ENCODE measurements around the gene RAPGEF5.

RAPGEF5 gene

DNA sequence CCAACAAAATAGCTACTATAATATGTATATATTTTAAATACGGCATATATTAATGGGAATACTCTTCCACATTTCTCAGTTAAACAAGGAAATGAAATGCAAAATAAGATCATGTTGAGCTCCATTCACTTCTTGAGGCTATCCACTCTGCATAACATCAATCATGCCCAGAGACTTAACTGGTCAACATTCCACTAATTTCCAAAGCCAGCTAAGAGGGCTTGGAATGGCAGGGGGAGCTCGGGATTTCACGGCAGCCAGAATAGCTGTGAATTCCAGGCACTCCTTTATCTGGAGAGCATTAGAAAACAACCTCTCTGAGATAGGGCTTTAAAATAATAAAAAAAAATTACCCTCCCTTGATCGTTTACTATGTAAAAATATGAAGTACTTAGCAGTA is 216.4 kb downstream of the RAPGEF5 start:
- no peak for DNase-seq

GRCh38 chr7:22138886-22139285 is 218.1 kb downstream of the RAPGEF5 start:
- DNase-seq = no peak

GRCh38 chr7:22138106-22138505 is 218.8 kb downstream of the RAPGEF5 start:
- DNase-seq = no peak

- no peak for DNase-seq
These were observed 219.5 kb downstream of the RAPGEF5 start for GRCh38 chr7:22137466-22137865.

DNA sequence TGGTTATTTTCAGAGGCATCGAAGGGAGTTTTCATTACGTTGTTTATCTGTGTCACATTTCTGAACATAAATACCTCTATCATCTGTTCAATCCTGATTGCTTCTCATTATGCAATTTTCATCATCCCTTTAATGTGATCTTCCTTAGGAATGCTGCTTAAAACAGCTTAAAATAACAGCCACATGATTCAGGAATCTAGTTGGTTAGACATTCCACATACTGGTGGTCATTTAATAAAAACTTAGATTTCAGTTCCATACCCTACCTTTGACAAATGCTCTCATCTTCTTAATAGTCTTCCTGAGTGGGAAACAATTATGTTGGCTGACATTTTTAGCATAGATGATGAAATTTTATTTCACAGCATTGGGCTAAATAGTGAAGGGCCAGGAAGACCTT is 219.9 kb downstream of the RAPGEF5 start:
- DNase-seq = no peak

GRCh38 chr7:22129819-22130580 is 227.0 kb downstream of the RAPGEF5 start:
- no peak for DNase-seq

DNA sequence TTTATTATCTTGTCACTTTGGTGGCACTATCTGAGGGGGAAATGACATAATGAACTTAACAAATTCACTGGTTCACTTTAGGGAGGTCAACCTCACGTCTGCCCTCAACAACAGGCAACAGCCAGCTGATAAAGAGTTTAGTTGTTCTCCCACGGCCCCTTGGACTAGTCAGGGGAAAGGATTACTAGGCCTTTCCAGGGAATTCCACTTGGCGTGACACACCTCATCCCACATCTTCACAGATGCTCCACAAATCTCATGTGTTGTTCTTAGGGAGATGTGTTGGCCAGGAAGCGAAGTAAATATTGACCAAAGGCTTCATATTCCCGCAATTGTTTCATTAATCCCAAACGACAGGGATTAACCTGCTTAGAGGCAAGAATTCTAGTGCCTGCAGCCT is 227.8 kb downstream of the RAPGEF5 start:
- no peak for DNase-seq

- no peak for DNase-seq
These were observed 228.4 kb downstream of the RAPGEF5 start for GRCh38 chr7:22128528-22128920.

GRCh38 chr7:22127835-22128527 is 229.0 kb downstream of the RAPGEF5 start:
- no peak for DNase-seq

GRCh38 chr7:22125436-22125835 is 231.5 kb downstream of the RAPGEF5 start:
- DNase-seq = no peak

- DNase-seq = no peak
These were observed 232.0 kb downstream of the RAPGEF5 start for GRCh38 chr7:22124941-22125340.

GRCh38 chr7:22123139-22123538 is 233.8 kb downstream of the RAPGEF5 start:
- peak; percentile 14 for DNase-seq

GRCh38 chr7:22121702-22122474 is 235.1 kb downstream of the RAPGEF5 start:
- DNase-seq = peak; percentile 72

- no peak for DNase-seq
These were observed 236.4 kb downstream of the RAPGEF5 start for GRCh38 chr7:22120391-22121053.

GRCh38 chr7:22117222-22117621 is 239.7 kb downstream of the RAPGEF5 start:
- no peak for DNase-seq

GRCh38 chr7:22116451-22117030 is 240.4 kb downstream of the RAPGEF5 start:
- DNase-seq = no peak

- no peak for DNase-seq
These were observed 241.3 kb downstream of the RAPGEF5 start for GRCh38 chr7:22115689-22116088.

- no peak for DNase-seq
These were observed 242.4 kb downstream of the RAPGEF5 start for GRCh38 chr7:22114440-22114981.

DNA sequence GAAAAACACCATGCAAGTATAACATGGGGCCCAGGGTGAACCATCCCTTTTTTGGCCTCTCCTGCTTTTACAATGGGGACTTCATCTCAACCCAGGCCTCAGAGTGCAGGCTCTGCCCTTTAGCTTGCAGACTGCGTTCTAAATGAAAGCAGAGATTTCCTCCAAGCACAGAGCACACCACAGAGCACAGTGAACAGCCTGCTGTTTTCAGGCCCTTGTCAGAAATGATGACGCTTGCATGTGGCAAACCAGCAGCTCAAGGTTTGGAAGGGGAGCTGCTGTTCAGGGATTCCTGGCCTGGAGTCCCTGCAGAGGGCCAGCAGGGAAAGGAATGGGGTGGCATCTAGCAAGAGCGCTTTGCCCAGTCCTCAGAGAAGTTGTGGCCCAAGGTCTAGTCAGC is 243.9 kb downstream of the RAPGEF5 start:
- DNase-seq = no peak

- DNase-seq = no peak
These were observed 245.3 kb downstream of the RAPGEF5 start for GRCh38 chr7:22111661-22112060.

DNA sequence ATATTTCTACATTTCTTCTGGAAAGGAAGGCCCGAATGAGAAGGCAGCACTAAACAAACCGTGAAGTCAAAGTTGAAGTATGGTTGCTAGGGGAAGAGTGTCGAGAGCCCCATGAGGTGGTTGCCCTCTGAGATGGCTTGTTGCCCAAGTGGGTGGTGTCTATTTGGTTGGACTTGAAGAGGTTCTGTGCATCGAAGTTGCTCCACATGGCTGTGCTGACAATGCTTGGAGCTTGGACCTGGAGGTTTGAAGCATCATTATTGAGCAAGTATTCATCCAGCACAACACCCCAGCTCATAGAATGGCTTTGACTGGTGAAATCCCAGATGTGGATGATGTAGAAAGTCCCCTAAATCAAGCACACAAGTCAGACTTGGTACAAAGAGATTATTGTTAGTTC is 246.1 kb downstream of the RAPGEF5 start:
- DNase-seq = no peak

GRCh38 chr7:22110227-22110839 is 246.6 kb downstream of the RAPGEF5 start:
- peak; percentile 46 for DNase-seq

Measured in GDM1 (cell line).